ENCODE data around the gene ARID4B. TPM values are rescaled to one million over a fixed set of nuclear protein-coding genes. Genes with fewer than 3 reads are reported as not detected.

ARID4B gene
- total and polyA plus RNA-seq, 2 of the 13 experiments (the other 11 are each of a cell fraction or from before 2014, with no cell fraction given) = 9.7 to 24.6 TPM

DNA sequence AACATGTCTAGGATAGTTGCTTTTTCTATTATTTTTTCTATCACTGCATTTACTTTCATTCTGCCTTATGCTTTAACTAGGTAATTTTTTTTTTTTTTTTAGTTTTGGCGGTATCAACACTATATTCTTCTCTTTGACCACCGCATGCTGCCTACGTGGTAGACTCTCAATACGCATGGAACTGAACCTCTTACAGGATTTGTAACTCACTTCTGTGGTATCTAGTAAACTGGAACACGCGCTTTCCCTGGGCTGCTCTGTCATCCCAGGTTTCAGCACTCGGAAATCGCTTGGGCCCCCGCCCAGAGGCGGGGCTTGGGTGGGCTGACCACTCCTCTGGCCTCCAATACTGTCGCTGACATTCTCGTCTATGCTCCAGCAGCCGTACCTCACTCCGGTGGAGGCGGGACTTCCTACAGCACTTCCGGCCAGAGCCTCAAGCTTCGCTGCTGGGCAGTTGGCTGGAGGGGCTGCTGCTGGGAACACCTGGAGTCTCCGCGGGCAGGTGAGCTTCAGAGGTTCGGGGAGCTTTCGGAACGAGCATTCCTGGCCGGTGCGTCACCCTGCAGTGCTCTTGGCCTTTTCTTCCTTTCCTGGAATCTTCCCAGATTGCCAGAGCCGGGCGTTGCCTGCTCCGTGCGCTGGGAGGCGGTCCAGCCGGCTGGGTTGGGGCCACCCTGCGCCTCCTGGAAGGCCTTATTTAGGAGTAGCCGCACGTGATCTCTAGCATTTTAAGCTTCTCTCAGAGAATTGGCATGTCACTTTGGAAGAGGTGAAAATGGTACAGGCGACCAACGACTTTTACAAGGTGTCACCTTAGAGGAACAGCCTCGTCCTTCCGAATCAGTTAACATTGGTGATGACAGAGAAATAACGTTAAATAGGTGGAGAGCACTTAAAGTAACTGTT is 39.3 kb upstream of the ARID4B start, which contains the start of gene TBCE (continued):
- TF ChIP-seq, protein P1, sequence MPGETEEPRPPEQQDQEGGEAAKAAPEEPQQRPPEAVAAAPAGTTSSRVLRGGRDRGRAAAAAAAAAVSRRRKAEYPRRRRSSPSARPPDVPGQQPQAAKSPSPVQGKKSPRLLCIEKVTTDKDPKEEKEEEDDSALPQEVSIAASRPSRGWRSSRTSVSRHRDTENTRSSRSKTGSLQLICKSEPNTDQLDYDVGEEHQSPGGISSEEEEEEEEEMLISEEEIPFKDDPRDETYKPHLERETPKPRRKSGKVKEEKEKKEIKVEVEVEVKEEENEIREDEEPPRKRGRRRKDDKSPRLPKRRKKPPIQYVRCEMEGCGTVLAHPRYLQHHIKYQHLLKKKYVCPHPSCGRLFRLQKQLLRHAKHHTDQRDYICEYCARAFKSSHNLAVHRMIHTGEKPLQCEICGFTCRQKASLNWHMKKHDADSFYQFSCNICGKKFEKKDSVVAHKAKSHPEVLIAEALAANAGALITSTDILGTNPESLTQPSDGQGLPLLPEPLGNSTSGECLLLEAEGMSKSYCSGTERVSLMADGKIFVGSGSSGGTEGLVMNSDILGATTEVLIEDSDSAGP (CRISPR knock-in tag; IDR thresholded peaks at IDR 0.05; ENCODE audit: borderline replicate concordance) = peak; percentile 82; the same call in 1 of the 2 replicates
- TF ChIP-seq ETV5 (CRISPR knock-in tag; IDR thresholded peaks at IDR 0.05; ENCODE audit: borderline replicate concordance) = peak; percentile 63
- TF ChIP-seq ZNF33A (CRISPR knock-in tag; IDR thresholded peaks at IDR 0.05; ENCODE audit: borderline replicate concordance) = no peak
- TF ChIP-seq SP2 (CRISPR knock-in tag; IDR thresholded peaks at IDR 0.05) = peak; percentile 90
- no peak; the same call in 1 of the 2 replicates for TF ChIP-seq RXRB (CRISPR knock-in tag; IDR thresholded peaks at IDR 0.05; ENCODE audit: borderline replicate concordance)
- no peak for TF ChIP-seq PCBP1 (IDR thresholded peaks at IDR 0.05; ENCODE audit: borderline replicate concordance, low read depth, low read length)
- TF ChIP-seq ZNF552 (CRISPR knock-in tag; IDR thresholded peaks at IDR 0.05; ENCODE audit: borderline replicate concordance) = 0 out of 2 replicates have a peak, but pooled peaks have one; percentile 54
- TF ChIP-seq FOXP4 (CRISPR knock-in tag; IDR thresholded peaks at IDR 0.05) = no peak; the same call in 1 of the 2 replicates
- TF ChIP-seq ZBTB7B (CRISPR knock-in tag; IDR thresholded peaks at IDR 0.05) = no peak
- 0 out of 2 replicates have a peak, but pooled peaks have one; percentile 55 for TF ChIP-seq ZNF225 (CRISPR knock-in tag; IDR thresholded peaks at IDR 0.05)
- TF ChIP-seq ZBTB42 (CRISPR knock-in tag; IDR thresholded peaks at IDR 0.05) = no peak
- TF ChIP-seq MAZ (IDR thresholded peaks at IDR 0.05; ENCODE audit: borderline replicate concordance, low read depth, low read length) = peak; percentile 64; the same call in 1 of the 2 replicates
- peak; percentile 56; the same call in 1 of the 2 replicates for TF ChIP-seq MAZ (CRISPR knock-in tag; IDR thresholded peaks at IDR 0.05; ENCODE audit: low read depth)
- TF ChIP-seq, protein P2, sequence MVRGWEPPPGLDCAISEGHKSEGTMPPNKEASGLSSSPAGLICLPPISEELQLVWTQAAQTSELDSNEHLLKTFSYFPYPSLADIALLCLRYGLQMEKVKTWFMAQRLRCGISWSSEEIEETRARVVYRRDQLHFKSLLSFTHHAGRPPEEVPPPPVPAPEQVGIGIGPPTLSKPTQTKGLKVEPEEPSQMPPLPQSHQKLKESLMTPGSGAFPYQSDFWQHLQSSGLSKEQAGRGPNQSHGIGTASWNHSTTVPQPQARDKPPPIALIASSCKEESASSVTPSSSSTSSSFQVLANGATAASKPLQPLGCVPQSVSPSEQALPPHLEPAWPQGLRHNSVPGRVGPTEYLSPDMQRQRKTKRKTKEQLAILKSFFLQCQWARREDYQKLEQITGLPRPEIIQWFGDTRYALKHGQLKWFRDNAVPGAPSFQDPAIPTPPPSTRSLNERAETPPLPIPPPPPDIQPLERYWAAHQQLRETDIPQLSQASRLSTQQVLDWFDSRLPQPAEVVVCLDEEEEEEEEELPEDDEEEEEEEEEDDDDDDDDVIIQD (CRISPR knock-in tag; IDR thresholded peaks at IDR 0.05; ENCODE audit: low read depth) = peak; percentile 90
- TF ChIP-seq NCOA1 (CRISPR knock-in tag; IDR thresholded peaks at IDR 0.05) = no peak
- TF ChIP-seq DR1 (CRISPR knock-in tag; IDR thresholded peaks at IDR 0.05) = 0 out of 2 replicates have a peak, but pooled peaks have one; percentile 40
- TF ChIP-seq ZNF24 (IDR thresholded peaks at IDR 0.05) = no peak
- TF ChIP-seq ZNF616 (CRISPR knock-in tag; IDR thresholded peaks at IDR 0.05; ENCODE audit: low read depth) = peak; percentile 78; the same call in 1 of the 2 replicates
- peak; percentile 70 for TF ChIP-seq BHLHE40 (IDR thresholded peaks at IDR 0.05; ENCODE audit: low read length)
- peak; percentile 61 for TF ChIP-seq CREM (IDR thresholded peaks at IDR 0.05)
- TF ChIP-seq CREM (CRISPR knock-in tag; IDR thresholded peaks at IDR 0.05) = no peak
- TF ChIP-seq, protein P3, sequence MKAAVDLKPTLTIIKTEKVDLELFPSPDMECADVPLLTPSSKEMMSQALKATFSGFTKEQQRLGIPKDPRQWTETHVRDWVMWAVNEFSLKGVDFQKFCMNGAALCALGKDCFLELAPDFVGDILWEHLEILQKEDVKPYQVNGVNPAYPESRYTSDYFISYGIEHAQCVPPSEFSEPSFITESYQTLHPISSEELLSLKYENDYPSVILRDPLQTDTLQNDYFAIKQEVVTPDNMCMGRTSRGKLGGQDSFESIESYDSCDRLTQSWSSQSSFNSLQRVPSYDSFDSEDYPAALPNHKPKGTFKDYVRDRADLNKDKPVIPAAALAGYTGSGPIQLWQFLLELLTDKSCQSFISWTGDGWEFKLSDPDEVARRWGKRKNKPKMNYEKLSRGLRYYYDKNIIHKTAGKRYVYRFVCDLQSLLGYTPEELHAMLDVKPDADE (CRISPR knock-in tag; IDR thresholded peaks at IDR 0.05) = no peak
- TF ChIP-seq CHCHD3 (CRISPR knock-in tag; IDR thresholded peaks at IDR 0.05) = no peak
- TF ChIP-seq SIN3A (IDR thresholded peaks at IDR 0.05; ENCODE audit: borderline replicate concordance, low read depth, low read length) = 0 out of 2 replicates have a peak, but pooled peaks have one; percentile 63

Data from HepG2 (cell line).